IMR-90 (cell line): ENCODE data around the gene DBH. TPM values are rescaled to one million over a fixed set of nuclear protein-coding genes. Genes with fewer than 3 reads are reported as not detected.
A peak's percentile ranks its signal among the peaks of the same experiment; 100 is the strongest.

Experiments used
- ATAC-seq: fragments of 200-7000 bp; cut with Tn5 transposase; 2 replicates; pipeline ENCODE4 v1.9.1; 2020; ENCODE audit warnings: low read depth, mild to moderate bottlenecking, moderate library complexity
- BruUV-seq: library from RNA; stranded (reverse); fragments of 400-500 nt; replicated peaks from 2 replicates; lab custom pipeline; 2021; lab: Mats Ljungman, UMichigan
- CTCF ChIA-PET: fragments of 300-600 bp; formaldehyde crosslinking; extraction: SDS; loops from one replicate; lab custom pipeline; 2021; ENCODE audit warnings: antibody characterized with exemption; lab: Yijun Ruan, JAX
- POLR2A ChIA-PET: fragments of 300-600 bp; sonication (Branson Sonifier 250); formaldehyde crosslinking; loops from one replicate; lab custom pipeline; 2022; ENCODE audit warnings: antibody characterized with exemption; ENCODE audit not compliant: unreplicated experiment; lab: Charles Lee
- DNase-seq: peaks from one replicate; pipeline ENCODE4 v3.0.0; 2013
- H2AFZ ChIP-seq: replicated peaks from 2 replicates; pipeline ENCODE3; 2013; ENCODE audit warnings: low read length, mild to moderate bottlenecking; ENCODE audit not compliant: poor library complexity
- H2AK5ac ChIP-seq: 2 replicates; pipeline ENCODE4 v1.6.1; 2013; ENCODE audit warnings: low read depth, low read length, inconsistent platforms
- H2AK9ac ChIP-seq: replicated peaks from 2 replicates; pipeline ENCODE3; 2013; ENCODE audit warnings: mild to moderate bottlenecking, low read depth, low read length, moderate library complexity; ENCODE audit not compliant: poor library complexity
- H2BK120ac ChIP-seq: 2 replicates; pipeline ENCODE4 v1.6.1; 2013; ENCODE audit warnings: low read depth, low read length, inconsistent platforms
- H2BK15ac ChIP-seq: 3 replicates; pipeline ENCODE4 v1.6.1; 2013; ENCODE audit warnings: low read depth, low read length, inconsistent platforms
- H2BK20ac ChIP-seq: 2 replicates; pipeline ENCODE4 v1.6.1; 2013; ENCODE audit warnings: low read depth, mild to moderate bottlenecking, inconsistent platforms, low read length, moderate library complexity
- H2BK5ac ChIP-seq: 2 replicates; pipeline ENCODE4 v1.6.1; 2013; ENCODE audit warnings: mild to moderate bottlenecking, low read depth, low read length, inconsistent platforms; ENCODE audit not compliant: poor library complexity, severe bottlenecking
- H3K14ac ChIP-seq: replicated peaks from 2 replicates; pipeline ENCODE4 v1.6.1; 2013; ENCODE audit warnings: low read depth, low read length, inconsistent platforms
- H3K18ac ChIP-seq: 2 replicates; pipeline ENCODE4 v1.6.1; 2013; ENCODE audit warnings: low read depth, low read length, control low read depth
- H3K23ac ChIP-seq: 2 replicates; pipeline ENCODE4 v1.6.1; 2013; ENCODE audit warnings: low read depth, low read length, inconsistent platforms
- H3K27ac ChIP-seq: 2 replicates; pipeline ENCODE4 v1.5.1; 2013; ENCODE audit warnings: mild to moderate bottlenecking, control low read depth, low read length; ENCODE audit not compliant: insufficient read depth
- H3K27me3 ChIP-seq: 2 replicates; pipeline ENCODE4 v1.6.1; 2013; ENCODE audit warnings: low read length; ENCODE audit not compliant: control insufficient read depth, insufficient read depth
- H3K36me3 ChIP-seq: 2 replicates; pipeline ENCODE4 v1.6.1; 2013; ENCODE audit warnings: low read length, mixed read lengths; ENCODE audit not compliant: control insufficient read depth, insufficient read depth
- H3K4ac ChIP-seq: 2 replicates; pipeline ENCODE4 v1.6.1; 2013; ENCODE audit warnings: low read depth, low read length, inconsistent platforms
- H3K4me1 ChIP-seq: 2 replicates; pipeline ENCODE4 v1.6.1; 2013; ENCODE audit warnings: low read length, mixed read lengths; ENCODE audit not compliant: control insufficient read depth, insufficient read depth
- H3K4me2 ChIP-seq: 2 replicates; pipeline ENCODE4 v1.6.1; 2013; ENCODE audit warnings: low read depth, mild to moderate bottlenecking, control low read depth, low read length, moderate library complexity
- H3K4me3 ChIP-seq: 2 replicates; pipeline ENCODE4 v1.5.1; 2013; ENCODE audit warnings: low read depth, mild to moderate bottlenecking, control low read depth, low read length, moderate library complexity; ENCODE audit not compliant: insufficient read depth
- H3K56ac ChIP-seq: 2 replicates; pipeline ENCODE4 v1.6.1; 2013; ENCODE audit warnings: low read length, inconsistent platforms; ENCODE audit not compliant: insufficient read depth; ENCODE audit errors: extremely low read depth
- H3K79me1 ChIP-seq, 2 experiments: 2 replicates each; pipeline ENCODE4 v1.6.1; 2013; ENCODE audit warnings: low read length in 2 of 2, inconsistent platforms in 1 of 2, low read depth in 1 of 2
- H3K9ac ChIP-seq: 2 replicates; pipeline ENCODE4 v1.6.1; 2013; ENCODE audit warnings: low read depth, low read length, control low read depth
- H3K9me1 ChIP-seq: 2 replicates; pipeline ENCODE4 v1.6.1; 2013; ENCODE audit warnings: low read length, inconsistent platforms; ENCODE audit not compliant: insufficient read depth
- H3K9me3 ChIP-seq: 2 replicates; pipeline ENCODE4 v1.6.1; 2013; ENCODE audit warnings: low read length; ENCODE audit not compliant: control insufficient read depth, insufficient read depth
- H4K20me1 ChIP-seq: 2 replicates; pipeline ENCODE4 v1.6.1; 2013; ENCODE audit warnings: low read length, inconsistent platforms; ENCODE audit not compliant: insufficient read depth
- H4K5ac ChIP-seq: 2 replicates; pipeline ENCODE4 v1.6.1; 2013; ENCODE audit warnings: mild to moderate bottlenecking, low read depth, low read length, control low read depth
- H4K8ac ChIP-seq, 2 experiments: 2 replicates each; pipeline ENCODE4 v1.6.1; 2013; ENCODE audit warnings: low read depth in 2 of 2, low read length in 2 of 2, control low read depth in 1 of 2, inconsistent platforms in 1 of 2
- H4K91ac ChIP-seq: 2 replicates; pipeline ENCODE4 v1.6.1; 2013; ENCODE audit warnings: low read depth, low read length, inconsistent platforms; ENCODE audit not compliant: insufficient read depth
- BHLHE40 ChIP-seq: fragments of 150-350 bp; IDR thresholded peaks from 2 replicates; pipeline ENCODE4 v1.6.1; 2016; ENCODE audit warnings: mild to moderate bottlenecking, low read depth, low read length
- CEBPB ChIP-seq: IDR thresholded peaks from 2 replicates; pipeline ENCODE4 v1.6.1; 2012; ENCODE audit warnings: low read depth, low read length, improper control_type of control experiment
- CHD1 ChIP-seq: IDR thresholded peaks from 2 replicates; pipeline ENCODE4 v1.6.1; 2012; ENCODE audit warnings: low read depth, low read length, improper control_type of control experiment
- FOS ChIP-seq: fragments of 150-350 bp; IDR thresholded peaks from 2 replicates; pipeline ENCODE4 v1.6.1; 2016; ENCODE audit warnings: low read depth, low read length
- MAFK ChIP-seq: IDR thresholded peaks from 2 replicates; pipeline ENCODE4 v1.6.1; 2012; ENCODE audit warnings: low read depth, low read length, improper control_type of control experiment
- MAZ ChIP-seq: IDR thresholded peaks from 2 replicates; pipeline ENCODE4 v1.6.1; 2012; ENCODE audit warnings: low read depth, mild to moderate bottlenecking, low read length, improper control_type of control experiment, moderate library complexity, borderline replicate concordance
- MXI1 ChIP-seq: IDR thresholded peaks from 2 replicates; pipeline ENCODE4 v1.6.1; 2012; ENCODE audit warnings: low read depth, mild to moderate bottlenecking, low read length, moderate library complexity, borderline replicate concordance
- NFE2L2 ChIP-seq: fragments of 150-350 bp; IDR thresholded peaks from 2 replicates; pipeline ENCODE4 v1.6.1; 2016; ENCODE audit warnings: low read depth, mild to moderate bottlenecking, low read length
- POLR2A ChIP-seq: IDR thresholded peaks from 2 replicates; pipeline ENCODE4 v1.6.1; 2012; ENCODE audit warnings: mild to moderate bottlenecking, low read depth, low read length
- RAD21 ChIP-seq: IDR thresholded peaks from 2 replicates; pipeline ENCODE4 v1.6.1; 2012; ENCODE audit warnings: low read length, improper control_type of control experiment
- RCOR1 ChIP-seq: IDR thresholded peaks from 2 replicates; pipeline ENCODE4 v1.6.1; 2012; ENCODE audit warnings: mild to moderate bottlenecking, low read length, improper control_type of control experiment; ENCODE audit not compliant: insufficient replicate concordance
- RFX5 ChIP-seq: IDR thresholded peaks from 2 replicates; pipeline ENCODE4 v1.8.0; 2012; ENCODE audit warnings: low read depth, mild to moderate bottlenecking, low read length, moderate library complexity
- SMC3 ChIP-seq: fragments of 150-350 bp; IDR thresholded peaks from 2 replicates; pipeline ENCODE4 v1.6.1; 2016; ENCODE audit warnings: low read depth, mild to moderate bottlenecking, antibody characterized with exemption, low read length, moderate library complexity
- WGBS, 2 experiments: methylation state at CpG; one replicate each; pipeline versions ENCODE4 v1.1.5 to v1.1.7; 2013; ENCODE audit warnings: missing lambda C conversion rate in 2 of 2; ENCODE audit not compliant: insufficient read length in 1 of 2; ENCODE audit errors: extremely low coverage in 2 of 2; 5-methylcytosine and 5-hydroxymethylcytosine counted together
- dilution Hi-C: fragments of 300-500 bp; cut with HindIII; formaldehyde crosslinking; loops from one replicate; pipeline ENCODE4 v1.14.3; 2018; ENCODE audit warnings: low sequenced_read_pairs; ENCODE audit not compliant: unreplicated experiment
- in situ Hi-C: fragments of 300-500 bp; cut with MboI; formaldehyde crosslinking; loops from 3 replicates; pipeline ENCODE4 v1.14.3; 2019; ENCODE audit warnings: low sequenced_read_pairs, inconsistent platforms, mixed read lengths
- intact Hi-C: fragments of 100-400 bp; cut with micrococcal nuclease; formaldehyde crosslinking; loops from 2 replicates; pipeline ENCODE4 v1.10.0; 2022
- polyA plus RNA-seq, 3 experiments: library from polyadenylated mRNA; depleted of rRNA; stranded (reverse); fragments of >200 nt; gene quantifications; 2 replicates each; pipeline ENCODE4 v1.2.3, GENCODE V29; 2012; ENCODE audit warnings: low replicate concordance in 1 of 3
- total RNA-seq: library from RNA; depleted of rRNA; stranded (reverse); fragments of >200 nt; gene quantifications from 2 replicates; pipeline ENCODE4 v1.2.3, GENCODE V29; 2012
- TF ChIP-seq, protein P1 (sequence below): fragments of 150-350 bp; IDR thresholded peaks from 2 replicates; pipeline ENCODE4 v1.6.1; 2016; ENCODE audit warnings: low read depth, mild to moderate bottlenecking, low read length, moderate library complexity, borderline replicate concordance
- TF ChIP-seq, protein P2 (sequence below): conservative IDR thresholded peaks from 2 replicates; pipeline ENCODE4 v1.5.1; 2012; ENCODE audit warnings: mild to moderate bottlenecking, low read depth, low read length, improper control_type of control experiment
- TF ChIP-seq, protein P3 (sequence below): fragments of 150-350 bp; IDR thresholded peaks from 2 replicates; pipeline ENCODE4 v1.6.1; 2017; ENCODE audit warnings: mild to moderate bottlenecking, antibody characterized with exemption, low read length, low read depth

The DBH gene
- total and polyA plus RNA-seq, 2 of the 4 experiments (the other 2 are of a cell fraction) = not detected

DNA sequence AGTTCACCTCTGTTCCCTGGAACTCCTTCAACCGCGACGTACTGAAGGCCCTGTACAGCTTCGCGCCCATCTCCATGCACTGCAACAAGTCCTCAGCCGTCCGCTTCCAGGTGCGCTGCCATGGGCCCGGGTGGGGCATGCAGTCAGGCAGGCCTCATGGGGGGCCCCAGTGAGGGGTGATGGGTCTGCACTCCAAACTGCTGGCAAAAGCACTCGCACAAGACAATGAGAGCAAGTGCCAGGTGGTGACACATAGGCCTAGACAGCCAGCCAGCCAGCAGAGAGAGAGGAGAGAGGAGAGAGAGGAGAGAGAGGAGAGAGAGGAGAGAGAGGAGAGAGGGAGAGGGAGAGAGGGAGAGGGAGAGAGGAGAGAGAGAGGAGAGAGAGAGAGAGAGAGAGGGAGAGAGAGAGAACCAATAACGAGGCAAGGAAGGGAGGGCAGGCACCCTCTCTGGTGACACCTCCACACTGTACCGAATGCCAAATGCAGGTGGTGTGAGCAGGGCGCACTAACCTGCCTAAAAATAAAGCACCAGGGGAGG lies 21.0 kb downstream of the DBH start:
- in situ Hi-C loops = no loop called here
- Histone ChIP-seq H3K9ac (no peak overlapping the region), H3K18ac (no peak overlapping the region), H2BK15ac (no peak overlapping the region), H3K14ac (no peak overlapping the region), H4K8ac (no peak overlapping the region), H4K20me1 (no peaks in the 10 kb centered on the region), H2AFZ (no peak overlapping the region), H3K9me1 (no peaks in the 10 kb centered on the region), H4K5ac (no peak overlapping the region), H3K36me3 (no peaks in the 10 kb centered on the region), H3K4me3 (no peak overlapping the region), H2BK5ac (no peak overlapping the region), H3K4ac (no peak overlapping the region), H3K27me3 (peaks cover 35% of the 10 kb centered on the region), H3K4me1 (0 out of 2 replicates have a peak, but pooled peaks cover 1% of the 10 kb centered on the region), H3K9me3 (no peaks in the 10 kb centered on the region), H3K4me2 (no peak overlapping the region), H2BK120ac (no peak overlapping the region), H3K79me1 (no peaks in the 10 kb centered on the region), H3K56ac (no peak overlapping the region), H4K91ac (no peak overlapping the region), H3K23ac (no peak overlapping the region), H3K27ac (no peak overlapping the region), H2BK20ac (no peak overlapping the region), H2AK5ac (no peak overlapping the region), H2AK9ac (no peak overlapping the region)
- ChIA-PET POLR2A (no interaction called here), CTCF (no interaction called here)
- intact Hi-C loops = no loop called here
- 77% methylated on average over 7 of the region's 13 CpGs; no CpG with 5 or more reads in 1 of the 2 experiments for WGBS, 2 experiments
- dilution Hi-C loops = no loop called here
- TF ChIP-seq MAZ (no peak), RAD21 (no peak), POLR2A (no peak), SMC3 (no peak), NFE2L2 (no peak), RFX5 (no peak), CEBPB (no peak), CHD1 (no peak), FOS (no peak), RCOR1 (no peak), BHLHE40 (no peak), MXI1 (no peak), MAFK (no peak)
- TF ChIP-seq, protein P1, sequence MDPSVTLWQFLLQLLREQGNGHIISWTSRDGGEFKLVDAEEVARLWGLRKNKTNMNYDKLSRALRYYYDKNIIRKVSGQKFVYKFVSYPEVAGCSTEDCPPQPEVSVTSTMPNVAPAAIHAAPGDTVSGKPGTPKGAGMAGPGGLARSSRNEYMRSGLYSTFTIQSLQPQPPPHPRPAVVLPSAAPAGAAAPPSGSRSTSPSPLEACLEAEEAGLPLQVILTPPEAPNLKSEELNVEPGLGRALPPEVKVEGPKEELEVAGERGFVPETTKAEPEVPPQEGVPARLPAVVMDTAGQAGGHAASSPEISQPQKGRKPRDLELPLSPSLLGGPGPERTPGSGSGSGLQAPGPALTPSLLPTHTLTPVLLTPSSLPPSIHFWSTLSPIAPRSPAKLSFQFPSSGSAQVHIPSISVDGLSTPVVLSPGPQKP = no peak
- TF ChIP-seq, protein P2, sequence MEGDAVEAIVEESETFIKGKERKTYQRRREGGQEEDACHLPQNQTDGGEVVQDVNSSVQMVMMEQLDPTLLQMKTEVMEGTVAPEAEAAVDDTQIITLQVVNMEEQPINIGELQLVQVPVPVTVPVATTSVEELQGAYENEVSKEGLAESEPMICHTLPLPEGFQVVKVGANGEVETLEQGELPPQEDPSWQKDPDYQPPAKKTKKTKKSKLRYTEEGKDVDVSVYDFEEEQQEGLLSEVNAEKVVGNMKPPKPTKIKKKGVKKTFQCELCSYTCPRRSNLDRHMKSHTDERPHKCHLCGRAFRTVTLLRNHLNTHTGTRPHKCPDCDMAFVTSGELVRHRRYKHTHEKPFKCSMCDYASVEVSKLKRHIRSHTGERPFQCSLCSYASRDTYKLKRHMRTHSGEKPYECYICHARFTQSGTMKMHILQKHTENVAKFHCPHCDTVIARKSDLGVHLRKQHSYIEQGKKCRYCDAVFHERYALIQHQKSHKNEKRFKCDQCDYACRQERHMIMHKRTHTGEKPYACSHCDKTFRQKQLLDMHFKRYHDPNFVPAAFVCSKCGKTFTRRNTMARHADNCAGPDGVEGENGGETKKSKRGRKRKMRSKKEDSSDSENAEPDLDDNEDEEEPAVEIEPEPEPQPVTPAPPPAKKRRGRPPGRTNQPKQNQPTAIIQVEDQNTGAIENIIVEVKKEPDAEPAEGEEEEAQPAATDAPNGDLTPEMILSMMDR = no peak
- TF ChIP-seq, protein P3, sequence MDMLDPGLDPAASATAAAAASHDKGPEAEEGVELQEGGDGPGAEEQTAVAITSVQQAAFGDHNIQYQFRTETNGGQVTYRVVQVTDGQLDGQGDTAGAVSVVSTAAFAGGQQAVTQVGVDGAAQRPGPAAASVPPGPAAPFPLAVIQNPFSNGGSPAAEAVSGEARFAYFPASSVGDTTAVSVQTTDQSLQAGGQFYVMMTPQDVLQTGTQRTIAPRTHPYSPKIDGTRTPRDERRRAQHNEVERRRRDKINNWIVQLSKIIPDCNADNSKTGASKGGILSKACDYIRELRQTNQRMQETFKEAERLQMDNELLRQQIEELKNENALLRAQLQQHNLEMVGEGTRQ = no peak
- no peak for ATAC-seq
- peak; percentile 7 for DNase-seq
- BruUV-seq = no TSS peak
